Measurements from ENCODE around the gene PPM1H.

Gene PPM1H

DNA sequence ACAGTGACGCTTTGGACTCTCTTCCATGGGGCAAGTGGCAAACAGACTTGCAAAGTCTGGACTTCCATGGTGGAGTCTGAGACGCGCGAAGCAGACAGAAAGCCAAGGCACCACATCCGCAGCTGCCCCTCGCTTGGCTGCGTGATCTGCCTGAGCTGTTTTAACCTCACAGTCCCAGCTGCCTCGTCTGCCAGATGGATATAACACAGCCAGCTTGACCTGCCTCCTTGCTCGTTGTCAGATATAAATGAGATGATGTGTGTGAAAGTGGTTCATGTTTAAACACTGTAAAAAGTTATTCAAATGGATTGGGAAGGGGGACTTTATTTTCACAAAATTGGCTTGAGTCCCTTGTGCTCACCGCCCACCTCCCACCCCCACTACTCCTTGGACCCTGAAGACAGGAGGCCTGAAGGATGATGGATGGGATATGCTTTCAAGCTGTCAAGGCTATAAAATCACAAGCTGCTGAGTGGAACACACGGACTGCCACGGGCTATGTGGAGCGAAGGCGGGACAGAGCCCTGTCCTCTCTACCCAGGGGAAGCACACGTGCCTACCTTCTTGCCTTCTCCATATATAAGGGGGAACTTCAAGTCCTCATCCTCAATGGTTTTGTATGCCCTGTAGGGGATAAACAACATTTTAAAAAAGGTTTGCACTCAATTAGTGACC, 241.4 kb downstream of the PPM1H start:
- Histone ChIP-seq H3K9ac (ENCODE audit: insufficient read length) (no peak overlapping the region), H3K9me3 (ENCODE audit: low read depth, low read length) (no peaks in the 10 kb centered on the region), H3K4me3 (no peak overlapping the region), H3K27ac (no peak overlapping the region), H3K36me3 (ENCODE audit: insufficient read depth, low read length) (no peaks in the 10 kb centered on the region)
- TF ChIP-seq FOXP2 (optimal IDR thresholded peaks at IDR 0.05; ENCODE audit: control extremely low read depth, extremely low read length, insufficient read depth) (no peak), EZH2 (IDR thresholded peaks at IDR 0.05) (no peak), POLR2AphosphoS5 (IDR thresholded peaks at IDR 0.05; ENCODE audit: borderline replicate concordance, low read depth, low read length) (no peak)
- no peak for DNase-seq (ENCODE audit: low read depth, low spot score)

DNA sequence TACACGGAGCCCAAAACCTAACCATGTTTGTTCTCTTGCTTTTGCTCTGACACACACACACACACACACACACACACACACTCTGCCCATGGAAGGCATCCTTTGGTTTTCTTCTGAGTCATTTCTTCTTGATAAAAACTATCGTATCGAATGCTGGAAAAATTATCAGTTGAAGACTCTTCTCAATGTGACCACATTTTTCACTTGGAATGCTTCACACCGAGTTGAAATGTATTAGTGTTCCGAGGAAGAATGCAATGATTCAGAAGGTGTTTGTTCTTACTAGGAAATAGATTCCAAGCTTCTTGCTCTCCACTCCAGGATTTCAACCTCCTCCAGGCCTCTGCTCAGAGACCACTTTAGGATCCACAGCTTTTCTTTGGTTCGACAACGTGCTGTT, 242.1 kb downstream of the PPM1H start:
- H3K27ac ChIP-seq: no peak overlapping the region
- TF ChIP-seq FOXP2 (optimal IDR thresholded peaks at IDR 0.05; ENCODE audit: control extremely low read depth, extremely low read length, insufficient read depth): no peak
- no peaks in the 10 kb centered on the region for H3K9me3 ChIP-seq (ENCODE audit: low read depth, low read length)
- no peak overlapping the region for H3K4me3 ChIP-seq
- H3K36me3 ChIP-seq (ENCODE audit: insufficient read depth, low read length): no peaks in the 10 kb centered on the region
- DNase-seq (ENCODE audit: low read depth, low spot score): no peak
- no peak overlapping the region for H3K9ac ChIP-seq (ENCODE audit: insufficient read length)

DNA sequence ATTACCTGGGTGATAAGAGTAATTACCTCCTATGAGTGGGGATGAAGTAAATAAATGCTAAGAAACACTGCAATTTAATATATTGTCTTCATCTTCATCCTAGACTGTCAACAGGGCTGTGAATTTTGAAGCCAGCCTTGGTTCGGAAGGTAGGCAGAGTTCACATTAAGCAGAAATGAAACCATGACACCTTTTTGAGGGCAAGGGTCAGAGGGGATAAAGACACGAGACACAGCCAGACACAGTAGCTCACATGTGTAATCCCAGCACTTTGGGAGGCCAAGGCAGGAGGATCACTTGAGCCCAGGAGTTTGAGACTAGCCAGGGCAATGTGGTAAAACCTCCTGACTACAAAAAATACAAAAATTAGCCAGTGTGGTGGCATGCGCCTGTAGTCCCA, 243.6 kb downstream of the PPM1H start:
- TF ChIP-seq POLR2AphosphoS5 (IDR thresholded peaks at IDR 0.05; ENCODE audit: borderline replicate concordance, low read depth, low read length) (no peak), FOXP2 (optimal IDR thresholded peaks at IDR 0.05; ENCODE audit: control extremely low read depth, extremely low read length, insufficient read depth) (no peak), EZH2 (IDR thresholded peaks at IDR 0.05) (no peak)
- no peak overlapping the region for H3K27ac ChIP-seq
- no peak overlapping the region for H3K9ac ChIP-seq (ENCODE audit: insufficient read length)
- no peak overlapping the region for H3K4me3 ChIP-seq
- H3K36me3 ChIP-seq (ENCODE audit: insufficient read depth, low read length): no peaks in the 10 kb centered on the region
- H3K9me3 ChIP-seq (ENCODE audit: low read depth, low read length): no peaks in the 10 kb centered on the region
- no peak for DNase-seq (ENCODE audit: low read depth, low spot score)

DNA sequence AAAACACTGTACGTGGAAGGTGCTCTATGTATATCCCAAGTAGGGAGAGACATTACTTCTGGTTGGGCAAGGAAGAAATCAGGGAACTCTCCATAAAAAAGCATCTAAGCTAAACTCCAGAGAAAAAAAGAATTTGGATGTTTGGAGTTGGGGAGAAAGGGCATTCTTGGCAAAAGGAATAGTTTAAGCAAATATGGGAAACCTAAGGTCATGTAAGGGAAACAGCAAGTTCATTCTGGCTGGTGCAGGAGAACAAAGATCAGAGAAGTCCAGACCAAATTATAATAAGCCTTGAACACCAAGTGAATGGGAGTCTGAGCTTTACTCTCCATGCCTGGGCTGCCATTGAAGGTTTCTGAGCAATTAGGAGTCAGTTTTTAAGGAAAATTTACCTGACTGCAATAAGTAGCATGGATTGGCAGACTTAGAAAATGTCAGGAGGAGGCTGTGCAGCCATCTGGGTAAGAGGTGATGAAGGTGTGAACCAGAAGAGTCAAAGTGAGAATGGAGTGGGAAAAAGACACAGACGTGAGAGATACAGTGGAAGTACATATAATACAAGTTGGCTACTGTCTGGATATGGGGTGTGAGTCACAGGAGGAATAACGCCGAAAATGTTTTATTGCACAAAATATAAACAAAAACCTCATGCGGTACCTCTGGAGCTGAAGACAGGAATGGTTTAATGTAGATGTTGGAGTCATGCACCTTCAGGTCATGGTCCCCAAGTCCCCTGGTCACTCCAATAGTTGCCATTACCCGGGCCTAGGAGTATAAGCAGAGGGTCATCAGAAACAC, 245.7 kb downstream of the PPM1H start:
- Histone ChIP-seq H3K4me3 (no peak overlapping the region), H3K36me3 (ENCODE audit: insufficient read depth, low read length) (no peaks in the 10 kb centered on the region), H3K9ac (ENCODE audit: insufficient read length) (no peak overlapping the region), H3K9me3 (ENCODE audit: low read depth, low read length) (no peaks in the 10 kb centered on the region), H3K27ac (no peak overlapping the region)
- TF ChIP-seq EZH2 (IDR thresholded peaks at IDR 0.05) (no peak), POLR2AphosphoS5 (IDR thresholded peaks at IDR 0.05; ENCODE audit: borderline replicate concordance, low read depth, low read length) (no peak), FOXP2 (optimal IDR thresholded peaks at IDR 0.05; ENCODE audit: control extremely low read depth, extremely low read length, insufficient read depth) (no peak)
- no peak for DNase-seq (ENCODE audit: low read depth, low spot score)

DNA sequence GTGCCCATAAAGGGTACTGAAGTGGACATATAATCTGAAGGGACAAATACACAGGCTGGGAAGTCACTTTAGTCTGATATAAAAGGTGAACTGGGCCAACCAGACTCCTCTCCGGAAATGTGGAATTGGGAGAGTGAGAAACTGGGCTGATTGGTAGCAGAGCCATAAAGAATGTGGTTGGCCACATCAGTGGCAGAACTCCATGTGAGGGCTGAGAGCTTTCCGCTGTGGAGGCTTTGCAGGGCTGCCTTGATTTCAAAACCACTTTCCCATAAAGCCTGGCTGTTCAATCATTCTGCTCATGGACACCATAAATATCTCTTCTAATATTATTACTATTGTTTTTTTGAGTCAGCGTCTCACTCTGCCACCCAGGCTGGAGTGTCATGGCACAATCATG, 248.0 kb downstream of the PPM1H start:
- H3K4me3 ChIP-seq: no peak overlapping the region
- DNase-seq (ENCODE audit: low read depth, low spot score): no peak
- TF ChIP-seq EZH2 (IDR thresholded peaks at IDR 0.05): no peak
- TF ChIP-seq POLR2AphosphoS5 (IDR thresholded peaks at IDR 0.05; ENCODE audit: borderline replicate concordance, low read depth, low read length): no peak
- no peaks in the 10 kb centered on the region for H3K9me3 ChIP-seq (ENCODE audit: low read depth, low read length)
- H3K36me3 ChIP-seq (ENCODE audit: insufficient read depth, low read length): no peaks in the 10 kb centered on the region
- H3K27ac ChIP-seq: no peak overlapping the region
- H3K9ac ChIP-seq (ENCODE audit: insufficient read length): no peak overlapping the region

DNA sequence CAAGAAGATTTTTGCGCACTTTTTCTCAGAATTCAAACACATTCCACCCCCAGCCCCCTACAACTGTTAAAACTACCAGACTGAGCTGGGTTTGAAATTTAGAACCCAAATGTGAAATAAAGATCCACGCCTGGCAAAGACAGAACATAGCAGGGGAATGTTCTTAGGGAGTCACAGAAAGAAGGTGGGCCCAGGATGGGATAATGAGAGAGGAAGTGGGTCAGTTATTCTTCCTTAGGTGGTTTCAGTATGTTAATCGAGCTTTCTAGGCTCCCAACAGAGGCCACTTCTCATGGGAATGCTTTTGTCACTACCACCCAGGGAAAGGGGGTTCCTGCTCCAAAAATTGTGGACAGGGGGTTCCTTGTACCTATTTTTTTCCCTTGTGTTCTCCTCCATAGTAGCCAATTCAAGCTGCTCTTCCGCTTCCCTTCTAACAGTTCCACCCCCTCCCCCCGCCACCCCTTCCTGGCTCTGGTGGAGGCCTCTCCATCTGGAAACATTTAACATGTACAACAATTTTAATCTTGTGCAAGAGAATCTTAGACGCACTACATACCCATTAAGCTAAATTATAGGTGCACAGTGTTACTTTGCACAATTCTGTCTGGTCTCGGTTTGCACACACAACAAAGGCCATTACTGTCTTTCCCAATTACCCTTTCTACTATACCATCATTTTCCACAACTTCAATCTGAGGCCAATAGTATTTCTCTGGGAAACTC, 250.2 kb downstream of the PPM1H start:
- TF ChIP-seq EZH2 (IDR thresholded peaks at IDR 0.05) (no peak), FOXP2 (optimal IDR thresholded peaks at IDR 0.05; ENCODE audit: control extremely low read depth, extremely low read length, insufficient read depth) (peak; percentile 90), POLR2AphosphoS5 (IDR thresholded peaks at IDR 0.05; ENCODE audit: borderline replicate concordance, low read depth, low read length) (peak; percentile 19; the same call in 1 of the 2 replicates)
- DNase-seq (ENCODE audit: low read depth, low spot score): peak; percentile 68
- H3K9ac ChIP-seq (ENCODE audit: insufficient read length): peak overlapping the region; percentile 52
- no peaks in the 10 kb centered on the region for H3K9me3 ChIP-seq (ENCODE audit: low read depth, low read length)
- H3K36me3 ChIP-seq (ENCODE audit: insufficient read depth, low read length): no peaks in the 10 kb centered on the region
- peak overlapping the region; percentile 59 for H3K4me3 ChIP-seq
- peak overlapping the region; percentile 96 for H3K27ac ChIP-seq

DNA sequence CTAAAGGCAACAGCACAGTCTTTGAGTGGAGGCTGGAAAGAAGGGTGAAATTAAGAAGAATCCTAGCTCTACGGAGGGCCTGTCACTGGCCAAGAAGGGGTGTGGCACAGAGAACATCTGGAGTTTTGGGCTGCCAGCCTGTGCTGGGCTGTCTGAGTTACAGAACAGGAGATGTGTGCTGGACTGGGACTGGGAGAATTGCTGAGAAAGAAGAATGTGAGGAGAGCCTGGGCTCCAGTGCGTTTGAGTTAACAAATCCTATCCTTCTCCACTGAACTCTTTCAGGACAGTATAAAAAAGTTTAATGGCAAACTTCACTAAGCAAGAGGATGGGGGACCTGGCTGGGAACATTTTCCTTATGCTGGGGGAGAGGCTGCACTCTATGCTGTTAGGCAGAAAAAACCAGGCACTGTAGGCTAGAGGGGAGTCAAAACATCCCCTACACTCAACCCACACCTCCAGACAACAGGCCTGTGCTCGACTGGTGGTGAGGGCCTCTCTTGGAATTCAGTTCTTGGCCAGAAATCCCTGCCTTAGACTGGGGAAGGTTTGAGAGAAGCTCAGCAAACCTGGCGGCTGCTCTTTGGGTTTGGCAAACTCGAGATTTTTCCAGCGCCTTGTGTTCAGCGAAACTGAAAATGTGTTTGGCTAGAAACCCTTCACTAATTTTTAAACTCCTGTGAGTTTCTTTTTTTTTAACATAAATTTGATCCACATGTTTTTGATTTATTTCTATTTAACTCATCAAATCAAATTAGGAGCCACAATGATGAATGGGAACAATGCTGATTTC, 251.0 kb downstream of the PPM1H start:
- DNase-seq (ENCODE audit: low read depth, low spot score): no peak
- H3K4me3 ChIP-seq: peak overlapping the region; percentile 59
- no peaks in the 10 kb centered on the region for H3K36me3 ChIP-seq (ENCODE audit: insufficient read depth, low read length)
- peak overlapping the region; percentile 96 for H3K27ac ChIP-seq
- H3K9ac ChIP-seq (ENCODE audit: insufficient read length): peak overlapping the region; percentile 52
- H3K9me3 ChIP-seq (ENCODE audit: low read depth, low read length): no peaks in the 10 kb centered on the region
- TF ChIP-seq POLR2AphosphoS5 (IDR thresholded peaks at IDR 0.05; ENCODE audit: borderline replicate concordance, low read depth, low read length) (no peak), FOXP2 (optimal IDR thresholded peaks at IDR 0.05; ENCODE audit: control extremely low read depth, extremely low read length, insufficient read depth) (no peak)

DNA sequence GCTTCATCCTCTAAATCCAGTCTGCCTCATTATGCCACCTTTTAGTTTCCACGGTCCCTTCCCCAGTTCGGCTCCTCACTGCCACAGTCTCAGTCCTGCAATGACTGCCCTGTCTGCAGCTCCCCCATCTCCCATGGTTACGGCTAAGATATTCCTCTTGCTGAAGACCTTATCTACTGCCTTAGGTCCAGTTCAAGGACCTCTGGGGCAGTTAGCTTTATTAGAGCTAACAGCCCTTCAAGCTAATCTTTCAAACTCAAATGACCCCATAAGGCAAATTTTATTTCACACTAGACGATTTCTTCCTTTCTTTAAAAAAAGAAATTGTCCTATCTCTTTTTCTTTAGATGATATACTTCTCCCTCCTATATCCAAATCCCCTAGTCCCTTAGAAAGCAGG, 253.6 kb downstream of the PPM1H start:
- no peak overlapping the region for H3K27ac ChIP-seq
- no peak for DNase-seq (ENCODE audit: low read depth, low spot score)
- no peak for TF ChIP-seq POLR2AphosphoS5 (IDR thresholded peaks at IDR 0.05; ENCODE audit: borderline replicate concordance, low read depth, low read length)
- no peak for TF ChIP-seq EZH2 (IDR thresholded peaks at IDR 0.05)
- TF ChIP-seq FOXP2 (optimal IDR thresholded peaks at IDR 0.05; ENCODE audit: control extremely low read depth, extremely low read length, insufficient read depth): no peak
- H3K9ac ChIP-seq (ENCODE audit: insufficient read length): no peak overlapping the region
- H3K9me3 ChIP-seq (ENCODE audit: low read depth, low read length): no peaks in the 10 kb centered on the region
- H3K4me3 ChIP-seq: no peak overlapping the region
- no peaks in the 10 kb centered on the region for H3K36me3 ChIP-seq (ENCODE audit: insufficient read depth, low read length)

All from SK-N-MC (cell line).